Measurements from ENCODE around the gene ITGAE. TPM values are rescaled to one million over a fixed set of nuclear protein-coding genes. Genes with fewer than 3 reads are reported as not detected.

ITGAE gene
- total RNA-seq, 1 donor from 2014 or later, result 23.5 TPM

- DNase-seq (ENCODE audit: low read depth, low spot score), result no peak
Measured at GRCh38 chr17:3695723-3696411, 105.1 kb downstream of the ITGAE start, which contains the start of gene P2RX5. P2RX5 (minus strand) TSS chr17:3696155; CDS start chr17:3696005, 150 bp downstream.

- DNase-seq (ENCODE audit: low read depth, low spot score), result no peak
Measured at GRCh38 chr17:3695129-3695722, 105.8 kb downstream of the ITGAE start.

GRCh38 chr17:3693829-3694231 lies 107.2 kb downstream of the ITGAE start:
- DNase-seq (ENCODE audit: low read depth, low spot score), result no peak

GRCh38 chr17:3693141-3693540 lies 107.8 kb downstream of the ITGAE start:
- DNase-seq (ENCODE audit: low read depth, low spot score), result no peak

- DNase-seq (ENCODE audit: low read depth, low spot score), result no peak
Measured at GRCh38 chr17:3692346-3692745, 108.6 kb downstream of the ITGAE start.

GRCh38 chr17:3691617-3692067 lies 109.3 kb downstream of the ITGAE start:
- no peak for DNase-seq (ENCODE audit: low read depth, low spot score)

- DNase-seq (ENCODE audit: low read depth, low spot score), result no peak
Measured at GRCh38 chr17:3690094-3690715, 110.8 kb downstream of the ITGAE start.

GRCh38 chr17:3689262-3690093 lies 111.5 kb downstream of the ITGAE start:
- DNase-seq (ENCODE audit: low read depth, low spot score), result no peak

- no peak for DNase-seq (ENCODE audit: low read depth, low spot score)
Measured at GRCh38 chr17:3688852-3689261, 112.1 kb downstream of the ITGAE start.

- no peak for DNase-seq (ENCODE audit: low read depth, low spot score)
Measured at GRCh38 chr17:3688027-3688553, 112.9 kb downstream of the ITGAE start.

GRCh38 chr17:3685174-3685573 lies 115.8 kb downstream of the ITGAE start:
- no peak for DNase-seq (ENCODE audit: low read depth, low spot score)

GRCh38 chr17:3683054-3683511 lies 117.9 kb downstream of the ITGAE start:
- DNase-seq (ENCODE audit: low read depth, low spot score), result no peak

- no peak for DNase-seq (ENCODE audit: low read depth, low spot score)
Measured at GRCh38 chr17:3682033-3682432, 119.0 kb downstream of the ITGAE start.

- DNase-seq (ENCODE audit: low read depth, low spot score), result no peak
Measured at GRCh38 chr17:3681565-3681964, 119.4 kb downstream of the ITGAE start.

GRCh38 chr17:3681057-3681456 lies 119.9 kb downstream of the ITGAE start:
- no peak for DNase-seq (ENCODE audit: low read depth, low spot score)

GRCh38 chr17:3679531-3680126 lies 121.4 kb downstream of the ITGAE start:
- DNase-seq (ENCODE audit: low read depth, low spot score), result no peak

- no peak for DNase-seq (ENCODE audit: low read depth, low spot score)
Measured at GRCh38 chr17:3678821-3679530, 122.0 kb downstream of the ITGAE start.

GRCh38 chr17:3678095-3678820 lies 122.7 kb downstream of the ITGAE start:
- no peak for DNase-seq (ENCODE audit: low read depth, low spot score)

GRCh38 chr17:3675886-3676285 lies 125.1 kb downstream of the ITGAE start:
- no peak for DNase-seq (ENCODE audit: low read depth, low spot score)

- no peak for DNase-seq (ENCODE audit: low read depth, low spot score)
Measured at GRCh38 chr17:3672571-3672970, 128.4 kb downstream of the ITGAE start.
